CD4-positive, alpha-beta T cell (primary cell): ENCODE results near the gene FRS3. TPM values are rescaled to one million over a fixed set of nuclear protein-coding genes. Genes with fewer than 3 reads are reported as not detected.

Source experiments
- ATAC-seq: fragments of 200-7000 bp; cut with Tn5 transposase; one replicate; pipeline ENCODE4 v1.10.0; 2022; ENCODE audit warnings: mild to moderate bottlenecking; ENCODE audit not compliant: poor library complexity
- CTCF ChIA-PET: fragments of 350-600 bp; sonication (Branson Sonifier 250); formaldehyde crosslinking; loops from one replicate; lab custom pipeline; 2021; ENCODE audit warnings: antibody characterized with exemption, inconsistent platforms; lab: Charles Lee
- POLR2A ChIA-PET: fragments of 350-600 bp; sonication (Branson Sonifier 250); formaldehyde crosslinking; loops from one replicate; lab custom pipeline; 2021; ENCODE audit warnings: antibody characterized with exemption, inconsistent platforms; lab: Charles Lee
- DNase-seq, 14 experiments: peaks; one replicate each; pipeline ENCODE4 v3.0.0-alpha.2; 2013 to 2020; ENCODE audit warnings: mixed read lengths in 2 of 14
- H3K27ac ChIP-seq, 2 donors: one replicate each; pipeline versions ENCODE4 v1.5.1 to v1.7.0; 2013; ENCODE audit warnings: low read length in 2 of 2, low read depth in 1 of 2, mild to moderate bottlenecking in 1 of 2
- H3K27me3 ChIP-seq, 2 experiments: 1 replicate in 1 of 2; 2 replicates in 1 of 2; pipeline versions ENCODE4 v1.6.1 to v1.7.0; 2013; ENCODE audit warnings: low read length in 2 of 2, control low read depth in 1 of 2, mild to moderate bottlenecking in 1 of 2, moderate library complexity in 1 of 2; ENCODE audit not compliant: insufficient read depth in 2 of 2, control insufficient read depth in 1 of 2
- H3K36me3 ChIP-seq: one replicate; pipeline ENCODE4 v1.6.1; 2013; ENCODE audit warnings: low read length, control low read depth; ENCODE audit not compliant: insufficient read depth
- H3K4me1 ChIP-seq: one replicate; pipeline ENCODE4 v1.6.1; 2013; ENCODE audit warnings: low read length, control low read depth; ENCODE audit not compliant: insufficient read depth
- H3K4me3 ChIP-seq: one replicate; pipeline ENCODE4 v1.5.1; 2013; ENCODE audit warnings: mild to moderate bottlenecking, low read length, moderate library complexity
- H3K9me3 ChIP-seq, 2 experiments: 1 replicate in 1 of 2; 2 replicates in 1 of 2; pipeline versions ENCODE4 v1.6.1 to v1.7.0; 2013; ENCODE audit warnings: low read length in 2 of 2, mild to moderate bottlenecking in 2 of 2, control low read depth in 1 of 2, moderate library complexity in 1 of 2; ENCODE audit not compliant: control insufficient read depth in 1 of 2, insufficient read depth in 1 of 2
- H3K27ac Mint-ChIP-seq: one replicate; pipeline ENCODE4 v1.8.0; 2020; ENCODE audit warnings: mixed read lengths
- H3K27me3 Mint-ChIP-seq: one replicate; pipeline ENCODE4 v1.8.0; 2021; ENCODE audit warnings: mixed read lengths
- H3K36me3 Mint-ChIP-seq: one replicate; pipeline ENCODE4 v1.8.0; 2021; ENCODE audit warnings: low read depth, mixed read lengths
- H3K4me1 Mint-ChIP-seq: one replicate; pipeline ENCODE4 v1.8.0; 2021; ENCODE audit warnings: low read depth, mixed read lengths
- H3K4me3 Mint-ChIP-seq: one replicate; pipeline ENCODE4 v1.8.0; 2020; ENCODE audit warnings: mild to moderate bottlenecking, mixed read lengths
- H3K9me3 Mint-ChIP-seq: one replicate; pipeline ENCODE4 v1.8.0; 2020; ENCODE audit warnings: mixed read lengths
- intact Hi-C, 2 experiments: fragments of 100-400 bp; cut with DNase I in 1 of 2; cut with micrococcal nuclease in 1 of 2; formaldehyde crosslinking; loops; one replicate each; pipeline versions ENCODE4 v1.15.1 to v1.9.0; 2023 to 2025; cut with DNase I, micrococcal nuclease
- total RNA-seq, 174 experiments: library from RNA in 2 of 174; stranded (reverse) in 2 of 174; gene quantifications; one replicate each; pipeline ENCODE4 v1.2.3 and lab custom pipeline; 2021 to 2026
- TF ChIP-seq, protein P1 (sequence below): fragments of 200-600 bp; IDR thresholded peaks from one replicate; pipeline ENCODE4 v1.8.0; 2022; ENCODE audit warnings: antibody characterized with exemption, mild to moderate bottlenecking

FRS3 gene
- total RNA-seq, 2 experiments from 2014 or later = 4.6 to 5.4 TPM

DNA sequence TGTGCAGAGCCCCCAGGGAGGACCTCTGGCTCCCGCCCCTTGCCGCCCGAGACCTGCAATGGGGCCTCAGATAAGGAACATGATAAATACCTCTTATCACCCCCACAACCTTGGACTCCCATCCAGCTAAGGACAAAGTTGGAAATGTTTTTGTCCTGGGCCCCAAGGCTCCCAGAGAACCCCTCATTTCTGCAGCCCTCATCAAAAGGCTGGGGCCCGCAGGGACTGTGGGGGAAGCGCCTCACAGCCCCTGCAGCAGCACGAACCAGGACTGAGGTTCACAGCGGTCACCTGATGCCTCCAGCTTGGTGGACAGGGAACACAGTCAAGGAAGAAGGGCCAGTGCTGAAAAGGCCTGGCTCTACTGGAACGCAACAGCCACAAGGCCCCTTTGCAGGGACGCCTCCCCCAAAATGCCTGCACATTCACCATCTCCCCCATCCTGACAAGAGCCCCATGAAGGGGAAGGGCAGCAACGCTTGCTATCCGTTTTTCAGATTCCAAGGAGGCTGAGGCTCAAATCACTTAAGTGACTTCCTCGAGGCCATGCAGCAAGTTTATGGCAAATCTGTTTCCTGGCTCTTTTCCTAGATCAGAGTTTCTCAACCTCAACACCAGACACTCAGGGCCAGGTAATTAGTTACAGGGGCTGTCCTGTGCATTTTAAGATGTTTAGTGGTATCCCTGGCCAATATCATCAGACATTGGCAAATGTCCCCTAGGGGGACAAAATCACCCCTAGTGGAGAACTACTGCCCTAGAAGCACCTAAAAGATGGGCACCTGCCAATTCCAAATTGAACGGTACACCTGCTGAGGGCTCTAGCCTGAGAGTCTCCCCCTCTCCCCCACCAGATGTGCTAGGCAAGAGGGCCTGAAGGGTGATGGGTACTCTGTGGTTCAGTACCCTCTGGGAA is 54.9 kb downstream of the FRS3 start:
- Histone ChIP-seq H3K27ac (no peak overlapping the region), H3K36me3 (peaks cover 5% of the 10 kb centered on the region), H3K9me3 (no peaks in the 10 kb centered on the region), H3K4me3 (no peak overlapping the region), H3K27me3 (no peaks in the 10 kb centered on the region), H3K4me1 (peaks cover 58% of the 10 kb centered on the region)
- H3K27ac Mint-ChIP-seq = no peak overlapping the region
- no peaks in the 10 kb centered on the region for H3K9me3 Mint-ChIP-seq
- DNase-seq (no peak), ATAC-seq (no peak)
- peaks cover 15% of the 10 kb centered on the region for H3K4me1 Mint-ChIP-seq
- intact Hi-C loops = no loop called here
- TF ChIP-seq, protein P1, sequence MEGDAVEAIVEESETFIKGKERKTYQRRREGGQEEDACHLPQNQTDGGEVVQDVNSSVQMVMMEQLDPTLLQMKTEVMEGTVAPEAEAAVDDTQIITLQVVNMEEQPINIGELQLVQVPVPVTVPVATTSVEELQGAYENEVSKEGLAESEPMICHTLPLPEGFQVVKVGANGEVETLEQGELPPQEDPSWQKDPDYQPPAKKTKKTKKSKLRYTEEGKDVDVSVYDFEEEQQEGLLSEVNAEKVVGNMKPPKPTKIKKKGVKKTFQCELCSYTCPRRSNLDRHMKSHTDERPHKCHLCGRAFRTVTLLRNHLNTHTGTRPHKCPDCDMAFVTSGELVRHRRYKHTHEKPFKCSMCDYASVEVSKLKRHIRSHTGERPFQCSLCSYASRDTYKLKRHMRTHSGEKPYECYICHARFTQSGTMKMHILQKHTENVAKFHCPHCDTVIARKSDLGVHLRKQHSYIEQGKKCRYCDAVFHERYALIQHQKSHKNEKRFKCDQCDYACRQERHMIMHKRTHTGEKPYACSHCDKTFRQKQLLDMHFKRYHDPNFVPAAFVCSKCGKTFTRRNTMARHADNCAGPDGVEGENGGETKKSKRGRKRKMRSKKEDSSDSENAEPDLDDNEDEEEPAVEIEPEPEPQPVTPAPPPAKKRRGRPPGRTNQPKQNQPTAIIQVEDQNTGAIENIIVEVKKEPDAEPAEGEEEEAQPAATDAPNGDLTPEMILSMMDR = no peak
- ChIA-PET POLR2A (interaction anchor here (1.0 kb wide), 1 partner anchor 9 kb away, joined by 4 read pairs; no protein-coding TSS in a partner anchor), CTCF (no interaction called here)
- no peaks in the 10 kb centered on the region for H3K36me3 Mint-ChIP-seq
- no peak overlapping the region for H3K4me3 Mint-ChIP-seq
- H3K27me3 Mint-ChIP-seq = no peaks in the 10 kb centered on the region

DNA sequence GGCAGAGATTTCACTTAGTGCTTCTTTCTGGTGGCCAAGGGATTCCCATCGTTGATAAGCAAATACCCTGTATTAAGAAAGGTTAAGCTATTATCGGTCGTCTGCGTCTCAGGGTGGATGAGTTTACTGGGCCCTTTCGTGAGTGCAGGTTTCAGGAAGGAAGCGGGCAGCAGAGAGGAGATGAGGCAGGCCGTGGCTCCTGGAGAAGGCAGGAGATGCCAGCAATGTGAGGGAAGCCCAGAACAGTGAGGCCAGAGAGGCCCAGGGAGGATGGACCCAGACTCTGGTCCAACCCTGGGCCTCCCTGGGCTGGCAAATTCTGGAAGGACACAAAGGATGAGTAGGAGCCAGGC is 55.5 kb downstream of the FRS3 start:
- no peak overlapping the region for H3K4me3 Mint-ChIP-seq
- H3K27me3 Mint-ChIP-seq = no peaks in the 10 kb centered on the region
- Histone ChIP-seq H3K4me3 (no peak overlapping the region), H3K36me3 (peaks cover 5% of the 10 kb centered on the region), H3K9me3 (no peaks in the 10 kb centered on the region), H3K27me3 (no peaks in the 10 kb centered on the region), H3K4me1 (peaks cover 52% of the 10 kb centered on the region), H3K27ac (no peak overlapping the region)
- ChIA-PET CTCF (no interaction called here), POLR2A (interaction anchor here (1.0 kb wide), 1 partner anchor 10 kb away, joined by 4 read pairs; no protein-coding TSS in a partner anchor)
- no peaks in the 10 kb centered on the region for H3K36me3 Mint-ChIP-seq
- DNase-seq (no peak), ATAC-seq (no peak)
- TF ChIP-seq, protein P1 = no peak
- H3K9me3 Mint-ChIP-seq = no peaks in the 10 kb centered on the region
- intact Hi-C loops = no loop called here
- H3K27ac Mint-ChIP-seq = no peak overlapping the region
- H3K4me1 Mint-ChIP-seq = peaks cover 15% of the 10 kb centered on the region

DNA sequence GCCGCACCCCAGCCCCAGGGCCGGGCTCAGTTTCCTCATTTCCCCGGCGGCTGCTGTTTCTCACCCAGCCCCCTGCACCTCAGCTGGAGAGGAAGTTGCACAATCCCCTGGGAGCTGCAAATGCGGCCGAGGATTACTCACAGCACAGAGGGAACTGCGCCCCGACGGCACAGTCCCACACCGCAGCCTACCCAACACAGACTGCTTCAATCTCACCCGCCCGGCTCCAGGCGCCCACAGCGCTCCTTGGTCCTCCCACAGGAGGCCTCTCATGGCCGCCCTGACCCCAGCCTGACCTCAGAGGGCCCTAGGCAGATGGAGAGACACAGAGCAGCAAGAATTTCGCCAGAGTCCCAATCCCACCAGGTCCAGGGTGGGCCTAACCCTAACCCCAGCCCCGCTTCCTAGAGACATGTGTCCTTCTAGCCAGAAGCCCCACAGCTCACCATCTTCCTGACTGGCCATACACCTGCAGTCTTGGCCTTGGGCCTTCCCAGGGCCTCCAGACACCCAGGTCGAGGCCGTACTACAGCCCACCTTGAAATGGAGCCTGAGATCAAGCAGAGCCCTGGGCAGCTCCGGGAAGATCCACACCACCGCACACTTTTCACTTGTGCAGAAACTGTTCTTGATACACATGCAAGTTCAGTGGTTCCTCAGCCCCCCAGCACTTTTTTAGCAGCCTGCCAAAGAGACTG is 56.0 kb downstream of the FRS3 start:
- Mint-ChIP-seq H3K4me1 (peaks cover 10% of the 10 kb centered on the region), H3K9me3 (no peaks in the 10 kb centered on the region), H3K27me3 (no peaks in the 10 kb centered on the region), H3K4me3 (no peak overlapping the region), H3K36me3 (no peaks in the 10 kb centered on the region), H3K27ac (no peak overlapping the region)
- intact Hi-C loops = no loop called here
- ATAC-seq (peak; percentile 34), DNase-seq (peak in 3 of 14 experiments; percentile 29 to 76 (median 73))
- no peak overlapping the region for H3K4me3 ChIP-seq
- H3K9me3 ChIP-seq = no peaks in the 10 kb centered on the region
- no peaks in the 10 kb centered on the region for H3K27me3 ChIP-seq
- CTCF ChIA-PET = no interaction called here
- H3K4me1 ChIP-seq = peaks cover 46% of the 10 kb centered on the region
- peaks cover 5% of the 10 kb centered on the region for H3K36me3 ChIP-seq
- POLR2A ChIA-PET = interaction anchor here (1.0 kb wide), 1 partner anchor 10 kb away, joined by 4 read pairs; no protein-coding TSS in a partner anchor
- H3K27ac ChIP-seq = no peak overlapping the region
- TF ChIP-seq, protein P1 = no peak
